K562 (cell line): ENCODE data around the gene CMIP. TPM values are rescaled to one million over a fixed set of nuclear protein-coding genes. Genes with fewer than 3 reads are reported as not detected.

Experiments
- CBX1 ChIP-seq: sonication (generic); IDR thresholded peaks from 2 replicates; pipeline ENCODE4 v1.6.1; 2016; ENCODE audit warnings: antibody characterized with exemption, low read depth, mild to moderate bottlenecking
- DPF2 ChIP-seq: fragments of 450-650 bp; IDR thresholded peaks from 2 replicates; pipeline ENCODE4 v1.6.1; 2016
- POLR2G ChIP-seq: fragments of 200-400 bp; formaldehyde crosslinking; IDR thresholded peaks from 2 replicates; pipeline ENCODE4 v1.6.1; 2017; ENCODE audit warnings: low read depth, mild to moderate bottlenecking, antibody characterized with exemption, low read length, moderate library complexity
- PTBP1 ChIP-seq: fragments of 200-400 bp; formaldehyde crosslinking; IDR thresholded peaks from 2 replicates; pipeline ENCODE4 v1.6.1; 2017; ENCODE audit warnings: low read depth, low read length
- SREBF1 ChIP-seq: fragments of 150-350 bp; IDR thresholded peaks from 2 replicates; pipeline ENCODE4 v1.6.1; 2014; ENCODE audit warnings: antibody characterized with exemption, low read depth, low read length, borderline replicate concordance
- TRIM24 ChIP-seq, 2 experiments: fragments of 450-650 bp; IDR thresholded peaks; 2 replicates each; pipeline ENCODE4 v1.6.1; 2016
- U2AF1 ChIP-seq: fragments of 200-400 bp; formaldehyde crosslinking; optimal IDR thresholded peaks from 2 replicates; pipeline ENCODE3; 2017; ENCODE audit warnings: mild to moderate bottlenecking, low read depth, low read length, moderate library complexity
- ZEB2 ChIP-seq: fragments of 450-650 bp; IDR thresholded peaks from 2 replicates; pipeline ENCODE4 v1.6.1; 2016
- ZNF589 ChIP-seq: fragments of 200-800 bp; sonication (Bioruptor generic); IDR thresholded peaks from 2 replicates; pipeline ENCODE4 v1.6.1; 2016; ENCODE audit warnings: low read depth, missing genetic modification characterization, missing compliant biosample characterization
- ZNF75A ChIP-seq: fragments of 450-650 bp; formaldehyde crosslinking; IDR thresholded peaks from 2 replicates; pipeline ENCODE4 v1.4.0; 2020; ENCODE audit warnings: mild to moderate bottlenecking
- polyA plus RNA-seq, 8 experiments: library from polyadenylated mRNA; depleted of rRNA in 4 of 8; stranded (reverse) in 5 of 8; unstranded in 3 of 8; fragments of >200 nt; fragmentation: Nextera tagmentation in 2 of 8; fragmentation: Illumina TruSeq in 1 of 8; extraction: Ambion mirVana in 2 of 8; extraction: Trizol in 1 of 8; gene quantifications; 2 replicates each; pipeline versions ENCODE4 v1.2.1 to v1.2.3, GENCODE V29; 2011 to 2014; ENCODE audit warnings: inconsistent platforms in 1 of 8, missing spikeins in 1 of 8
- total RNA-seq, 7 experiments: library from RNA; depleted of rRNA in 6 of 7; stranded (reverse); fragments of >200 nt in 6 of 7; fragmentation: Illumina TruSeq in 2 of 7; extraction: Trizol in 2 of 7; gene quantifications; 2 replicates each; pipeline versions ENCODE4 v1.2.1 to v1.2.3, GENCODE V29; 2011 to 2021; ENCODE audit warnings: low replicate concordance in 1 of 7
- TF ChIP-seq, protein P1 (sequence below): sonication (generic); formaldehyde crosslinking; IDR thresholded peaks from 2 replicates; pipeline ENCODE4 v1.8.0; 2023; ENCODE audit warnings: missing genetic modification reagents, mild to moderate bottlenecking, borderline replicate concordance
- TF ChIP-seq, protein P2 (sequence below): fragments of 450-650 bp; IDR thresholded peaks from 2 replicates; pipeline ENCODE4 v1.6.1; 2016
- TF ChIP-seq, protein P3 (sequence below): fragments of 200-800 bp; sonication (Bioruptor generic); IDR thresholded peaks from 2 replicates; pipeline ENCODE4 v1.6.1; 2017; ENCODE audit warnings: missing genetic modification characterization, missing compliant biosample characterization

Gene CMIP
- total and polyA plus RNA-seq, 9 of the 15 experiments (the other 6 are each of a cell fraction or from before 2014, with no cell fraction given) = 0.94 to 82.5 (median 10.3) TPM

DNA sequence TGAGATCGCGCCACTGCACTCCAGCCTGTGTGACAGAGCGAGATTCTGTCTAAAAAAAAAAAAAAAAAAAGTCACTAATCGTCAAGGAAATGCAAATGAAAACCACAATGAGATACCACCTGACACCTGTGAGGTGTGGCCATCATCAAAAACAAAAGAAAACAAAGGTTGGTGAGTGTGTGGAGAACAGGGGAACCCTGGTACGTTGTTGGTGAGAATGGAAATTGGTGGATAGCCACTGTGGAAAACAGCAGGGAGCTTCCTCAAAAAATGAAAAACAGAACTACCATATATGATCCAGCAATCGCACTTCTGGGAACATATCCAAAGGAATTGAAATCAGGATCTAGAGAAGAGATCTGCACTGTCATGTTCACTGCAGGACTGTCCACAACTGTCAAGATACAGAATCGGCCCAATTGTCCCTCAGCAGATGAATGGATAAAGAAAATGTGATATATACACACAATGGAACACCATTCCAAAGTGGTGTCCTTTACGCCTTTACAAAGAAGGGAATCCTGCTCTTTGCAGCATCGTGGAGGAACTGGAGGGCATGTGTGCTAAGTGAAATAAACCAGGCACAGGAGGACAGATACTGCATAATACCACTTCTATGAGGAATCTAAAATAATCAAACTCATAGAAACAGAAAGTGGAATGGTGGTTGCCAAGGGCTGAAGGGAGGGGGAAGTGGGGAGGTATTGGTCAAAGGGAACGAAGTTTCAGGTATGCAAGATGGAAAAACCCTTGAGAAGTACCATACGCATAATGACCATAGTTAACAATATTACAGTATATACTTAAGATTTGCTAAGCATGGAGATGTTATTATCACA lies 271.0 kb downstream of the CMIP start (continued):
- TF ChIP-seq, protein P1, sequence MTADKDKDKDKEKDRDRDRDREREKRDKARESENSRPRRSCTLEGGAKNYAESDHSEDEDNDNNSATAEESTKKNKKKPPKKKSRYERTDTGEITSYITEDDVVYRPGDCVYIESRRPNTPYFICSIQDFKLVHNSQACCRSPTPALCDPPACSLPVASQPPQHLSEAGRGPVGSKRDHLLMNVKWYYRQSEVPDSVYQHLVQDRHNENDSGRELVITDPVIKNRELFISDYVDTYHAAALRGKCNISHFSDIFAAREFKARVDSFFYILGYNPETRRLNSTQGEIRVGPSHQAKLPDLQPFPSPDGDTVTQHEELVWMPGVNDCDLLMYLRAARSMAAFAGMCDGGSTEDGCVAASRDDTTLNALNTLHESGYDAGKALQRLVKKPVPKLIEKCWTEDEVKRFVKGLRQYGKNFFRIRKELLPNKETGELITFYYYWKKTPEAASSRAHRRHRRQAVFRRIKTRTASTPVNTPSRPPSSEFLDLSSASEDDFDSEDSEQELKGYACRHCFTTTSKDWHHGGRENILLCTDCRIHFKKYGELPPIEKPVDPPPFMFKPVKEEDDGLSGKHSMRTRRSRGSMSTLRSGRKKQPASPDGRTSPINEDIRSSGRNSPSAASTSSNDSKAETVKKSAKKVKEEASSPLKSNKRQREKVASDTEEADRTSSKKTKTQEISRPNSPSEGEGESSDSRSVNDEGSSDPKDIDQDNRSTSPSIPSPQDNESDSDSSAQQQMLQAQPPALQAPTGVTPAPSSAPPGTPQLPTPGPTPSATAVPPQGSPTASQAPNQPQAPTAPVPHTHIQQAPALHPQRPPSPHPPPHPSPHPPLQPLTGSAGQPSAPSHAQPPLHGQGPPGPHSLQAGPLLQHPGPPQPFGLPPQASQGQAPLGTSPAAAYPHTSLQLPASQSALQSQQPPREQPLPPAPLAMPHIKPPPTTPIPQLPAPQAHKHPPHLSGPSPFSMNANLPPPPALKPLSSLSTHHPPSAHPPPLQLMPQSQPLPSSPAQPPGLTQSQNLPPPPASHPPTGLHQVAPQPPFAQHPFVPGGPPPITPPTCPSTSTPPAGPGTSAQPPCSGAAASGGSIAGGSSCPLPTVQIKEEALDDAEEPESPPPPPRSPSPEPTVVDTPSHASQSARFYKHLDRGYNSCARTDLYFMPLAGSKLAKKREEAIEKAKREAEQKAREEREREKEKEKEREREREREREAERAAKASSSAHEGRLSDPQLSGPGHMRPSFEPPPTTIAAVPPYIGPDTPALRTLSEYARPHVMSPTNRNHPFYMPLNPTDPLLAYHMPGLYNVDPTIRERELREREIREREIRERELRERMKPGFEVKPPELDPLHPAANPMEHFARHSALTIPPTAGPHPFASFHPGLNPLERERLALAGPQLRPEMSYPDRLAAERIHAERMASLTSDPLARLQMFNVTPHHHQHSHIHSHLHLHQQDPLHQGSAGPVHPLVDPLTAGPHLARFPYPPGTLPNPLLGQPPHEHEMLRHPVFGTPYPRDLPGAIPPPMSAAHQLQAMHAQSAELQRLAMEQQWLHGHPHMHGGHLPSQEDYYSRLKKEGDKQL (CRISPR knock-in tag) = no peak
- TF ChIP-seq POLR2G (no peak), DPF2 (peak; percentile 38), ZNF75A (CRISPR knock-in tag) (no peak), CBX1 (no peak), ZNF589 (CRISPR knock-in tag) (no peak), ZEB2 (peak; percentile 74; the same call in 1 of the 2 replicates), TRIM24 (IDR thresholded peaks at IDR 0.05) (no peak), PTBP1 (no peak), SREBF1 (no peak), U2AF1 (no peak)
- TF ChIP-seq, protein P2, sequence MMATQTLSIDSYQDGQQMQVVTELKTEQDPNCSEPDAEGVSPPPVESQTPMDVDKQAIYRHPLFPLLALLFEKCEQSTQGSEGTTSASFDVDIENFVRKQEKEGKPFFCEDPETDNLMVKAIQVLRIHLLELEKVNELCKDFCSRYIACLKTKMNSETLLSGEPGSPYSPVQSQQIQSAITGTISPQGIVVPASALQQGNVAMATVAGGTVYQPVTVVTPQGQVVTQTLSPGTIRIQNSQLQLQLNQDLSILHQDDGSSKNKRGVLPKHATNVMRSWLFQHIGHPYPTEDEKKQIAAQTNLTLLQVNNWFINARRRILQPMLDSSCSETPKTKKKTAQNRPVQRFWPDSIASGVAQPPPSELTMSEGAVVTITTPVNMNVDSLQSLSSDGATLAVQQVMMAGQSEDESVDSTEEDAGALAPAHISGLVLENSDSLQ = 0 out of 2 replicates have a peak, but pooled peaks have one; percentile 4
- TF ChIP-seq, protein P3, sequence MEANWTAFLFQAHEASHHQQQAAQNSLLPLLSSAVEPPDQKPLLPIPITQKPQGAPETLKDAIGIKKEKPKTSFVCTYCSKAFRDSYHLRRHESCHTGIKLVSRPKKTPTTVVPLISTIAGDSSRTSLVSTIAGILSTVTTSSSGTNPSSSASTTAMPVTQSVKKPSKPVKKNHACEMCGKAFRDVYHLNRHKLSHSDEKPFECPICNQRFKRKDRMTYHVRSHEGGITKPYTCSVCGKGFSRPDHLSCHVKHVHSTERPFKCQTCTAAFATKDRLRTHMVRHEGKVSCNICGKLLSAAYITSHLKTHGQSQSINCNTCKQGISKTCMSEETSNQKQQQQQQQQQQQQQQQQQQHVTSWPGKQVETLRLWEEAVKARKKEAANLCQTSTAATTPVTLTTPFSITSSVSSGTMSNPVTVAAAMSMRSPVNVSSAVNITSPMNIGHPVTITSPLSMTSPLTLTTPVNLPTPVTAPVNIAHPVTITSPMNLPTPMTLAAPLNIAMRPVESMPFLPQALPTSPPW (CRISPR knock-in tag) = peak; percentile 28; the same call in 1 of the 2 replicates
